HepG2 (cell line): ENCODE measurements around the gene ZNF771. TPM values are rescaled to one million over a fixed set of nuclear protein-coding genes. Genes with fewer than 3 reads are reported as not detected.

Experiments used
- E2F1 ChIP-seq: sonication (generic); formaldehyde crosslinking; IDR thresholded peaks from 2 replicates; pipeline ENCODE4 v1.5.0; 2020; ENCODE audit warnings: missing genetic modification reagents
- ELF3 ChIP-seq: IDR thresholded peaks from 2 replicates; pipeline ENCODE4 v1.6.1; 2016; ENCODE audit warnings: missing genetic modification reagents, missing compliant biosample characterization
- ETV6 ChIP-seq: sonication (generic); formaldehyde crosslinking; conservative IDR thresholded peaks from 2 replicates; pipeline ENCODE4 v1.4.0; 2020; ENCODE audit warnings: missing genetic modification reagents
- PHF5A ChIP-seq: IDR thresholded peaks from one replicate; pipeline ENCODE4 v1.6.1; 2018; ENCODE audit warnings: low read depth, missing genetic modification reagents; ENCODE audit not compliant: unreplicated experiment
- RERE ChIP-seq: IDR thresholded peaks from 2 replicates; pipeline ENCODE4 v1.6.1; 2016; ENCODE audit warnings: low read depth, missing genetic modification reagents, missing compliant biosample characterization
- SCMH1 ChIP-seq: sonication (generic); formaldehyde crosslinking; IDR thresholded peaks from 2 replicates; pipeline ENCODE4 v1.9.0; 2021; ENCODE audit warnings: missing genetic modification reagents, mild to moderate bottlenecking, borderline replicate concordance
- TBX2 ChIP-seq: sonication (generic); formaldehyde crosslinking; IDR thresholded peaks from 2 replicates; pipeline ENCODE4 v1.5.0; 2020; ENCODE audit warnings: missing genetic modification reagents, mild to moderate bottlenecking, borderline replicate concordance
- ZMYM3 ChIP-seq: sonication (generic); formaldehyde crosslinking; IDR thresholded peaks from 2 replicates; pipeline ENCODE4 v1.5.1; 2020; ENCODE audit warnings: mild to moderate bottlenecking, missing genetic modification reagents
- ZNF10 ChIP-seq: sonication (generic); formaldehyde crosslinking; IDR thresholded peaks from 2 replicates; pipeline ENCODE4 v1.4.0; 2020; ENCODE audit warnings: mild to moderate bottlenecking, low read depth, missing genetic modification reagents, borderline replicate concordance
- ZNF274 ChIP-seq: sonication (generic); formaldehyde crosslinking; IDR thresholded peaks from 2 replicates; pipeline ENCODE4 v1.5.1; 2020; ENCODE audit warnings: mild to moderate bottlenecking, missing genetic modification reagents
- ZNF563 ChIP-seq: sonication (generic); formaldehyde crosslinking; IDR thresholded peaks from 2 replicates; pipeline ENCODE4 v1.8.0; 2022; ENCODE audit warnings: mild to moderate bottlenecking, moderate library complexity, missing genetic modification reagents
- polyA plus RNA-seq, 8 experiments: library from polyadenylated mRNA; depleted of rRNA in 3 of 8; stranded (reverse) in 7 of 8; unstranded in 1 of 8; fragments of >200 nt; fragmentation: Illumina TruSeq in 4 of 8; extraction: Trizol in 4 of 8; gene quantifications; 2 replicates each; pipeline versions ENCODE4 v1.2.1 to v1.2.3, GENCODE V29; 2011 to 2016; ENCODE audit warnings: low read depth in 4 of 8, missing spikeins in 1 of 8, mixed read lengths in 1 of 8; ENCODE audit not compliant: insufficient read depth in 1 of 8
- total RNA-seq, 5 experiments: library from RNA; depleted of rRNA; stranded (reverse); fragments of >200 nt; fragmentation: Illumina TruSeq; extraction: Trizol; gene quantifications; 2 replicates each; pipeline ENCODE4 v1.2.3, GENCODE V29; 2016; ENCODE audit warnings: low read depth in 1 of 5
- TF ChIP-seq, protein P1 (sequence below): sonication (generic); formaldehyde crosslinking; IDR thresholded peaks from 2 replicates; pipeline ENCODE4 v1.4.0; 2020; ENCODE audit warnings: missing genetic modification reagents, borderline replicate concordance
- TF ChIP-seq, protein P2 (sequence below): sonication (generic); formaldehyde crosslinking; IDR thresholded peaks from 2 replicates; pipeline ENCODE4 v1.4.0; 2020; ENCODE audit warnings: mild to moderate bottlenecking, missing genetic modification reagents
- TF ChIP-seq, protein P3 (sequence below): sonication (generic); formaldehyde crosslinking; IDR thresholded peaks from 2 replicates; pipeline ENCODE4 v1.4.0; 2020; ENCODE audit warnings: low read depth, mild to moderate bottlenecking, missing genetic modification reagents

The ZNF771 gene
- total and polyA plus RNA-seq, 2 of the 13 experiments (the other 11 are each of a cell fraction or from before 2014, with no cell fraction given), result 5.0 to 11.8 TPM

GRCh38 chr16:30401768-30402425 is 5.5 kb upstream of the ZNF771 start (continued):
- TF ChIP-seq RERE (CRISPR knock-in tag) (0 out of 2 replicates have a peak, but pooled peaks have one; percentile 47), ZNF563 (CRISPR knock-in tag) (no peak), ZNF10 (no peak), TBX2 (peak; percentile 94), PHF5A (peak; percentile 51), SCMH1 (CRISPR knock-in tag) (no peak), ELF3 (peak; percentile 75), ETV6 (CRISPR knock-in tag) (no peak), ZNF274 (CRISPR knock-in tag) (peak; percentile 31; the same call in 1 of the 2 replicates), ZMYM3 (CRISPR knock-in tag) (peak; percentile 99), E2F1 (no peak)
- TF ChIP-seq, protein P1, sequence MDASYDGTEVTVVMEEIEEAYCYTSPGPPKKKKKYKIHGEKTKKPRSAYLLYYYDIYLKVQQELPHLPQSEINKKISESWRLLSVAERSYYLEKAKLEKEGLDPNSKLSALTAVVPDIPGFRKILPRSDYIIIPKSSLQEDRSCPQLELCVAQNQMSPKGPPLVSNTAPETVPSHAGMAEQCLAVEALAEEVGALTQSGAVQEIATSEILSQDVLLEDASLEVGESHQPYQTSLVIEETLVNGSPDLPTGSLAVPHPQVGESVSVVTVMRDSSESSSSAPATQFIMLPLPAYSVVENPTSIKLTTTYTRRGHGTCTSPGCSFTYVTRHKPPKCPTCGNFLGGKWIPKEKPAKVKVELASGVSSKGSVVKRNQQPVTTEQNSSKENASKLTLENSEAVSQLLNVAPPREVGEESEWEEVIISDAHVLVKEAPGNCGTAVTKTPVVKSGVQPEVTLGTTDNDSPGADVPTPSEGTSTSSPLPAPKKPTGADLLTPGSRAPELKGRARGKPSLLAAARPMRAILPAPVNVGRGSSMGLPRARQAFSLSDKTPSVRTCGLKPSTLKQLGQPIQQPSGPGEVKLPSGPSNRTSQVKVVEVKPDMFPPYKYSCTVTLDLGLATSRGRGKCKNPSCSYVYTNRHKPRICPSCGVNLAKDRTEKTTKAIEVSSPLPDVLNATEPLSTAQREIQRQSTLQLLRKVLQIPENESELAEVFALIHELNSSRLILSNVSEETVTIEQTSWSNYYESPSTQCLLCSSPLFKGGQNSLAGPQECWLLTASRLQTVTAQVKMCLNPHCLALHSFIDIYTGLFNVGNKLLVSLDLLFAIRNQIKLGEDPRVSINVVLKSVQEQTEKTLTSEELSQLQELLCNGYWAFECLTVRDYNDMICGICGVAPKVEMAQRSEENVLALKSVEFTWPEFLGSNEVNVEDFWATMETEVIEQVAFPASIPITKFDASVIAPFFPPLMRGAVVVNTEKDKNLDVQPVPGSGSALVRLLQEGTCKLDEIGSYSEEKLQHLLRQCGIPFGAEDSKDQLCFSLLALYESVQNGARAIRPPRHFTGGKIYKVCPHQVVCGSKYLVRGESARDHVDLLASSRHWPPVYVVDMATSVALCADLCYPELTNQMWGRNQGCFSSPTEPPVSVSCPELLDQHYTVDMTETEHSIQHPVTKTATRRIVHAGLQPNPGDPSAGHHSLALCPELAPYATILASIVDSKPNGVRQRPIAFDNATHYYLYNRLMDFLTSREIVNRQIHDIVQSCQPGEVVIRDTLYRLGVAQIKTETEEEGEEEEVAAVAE (CRISPR knock-in tag), result peak; percentile 88
- TF ChIP-seq, protein P2, sequence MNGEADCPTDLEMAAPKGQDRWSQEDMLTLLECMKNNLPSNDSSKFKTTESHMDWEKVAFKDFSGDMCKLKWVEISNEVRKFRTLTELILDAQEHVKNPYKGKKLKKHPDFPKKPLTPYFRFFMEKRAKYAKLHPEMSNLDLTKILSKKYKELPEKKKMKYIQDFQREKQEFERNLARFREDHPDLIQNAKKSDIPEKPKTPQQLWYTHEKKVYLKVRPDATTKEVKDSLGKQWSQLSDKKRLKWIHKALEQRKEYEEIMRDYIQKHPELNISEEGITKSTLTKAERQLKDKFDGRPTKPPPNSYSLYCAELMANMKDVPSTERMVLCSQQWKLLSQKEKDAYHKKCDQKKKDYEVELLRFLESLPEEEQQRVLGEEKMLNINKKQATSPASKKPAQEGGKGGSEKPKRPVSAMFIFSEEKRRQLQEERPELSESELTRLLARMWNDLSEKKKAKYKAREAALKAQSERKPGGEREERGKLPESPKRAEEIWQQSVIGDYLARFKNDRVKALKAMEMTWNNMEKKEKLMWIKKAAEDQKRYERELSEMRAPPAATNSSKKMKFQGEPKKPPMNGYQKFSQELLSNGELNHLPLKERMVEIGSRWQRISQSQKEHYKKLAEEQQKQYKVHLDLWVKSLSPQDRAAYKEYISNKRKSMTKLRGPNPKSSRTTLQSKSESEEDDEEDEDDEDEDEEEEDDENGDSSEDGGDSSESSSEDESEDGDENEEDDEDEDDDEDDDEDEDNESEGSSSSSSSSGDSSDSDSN (CRISPR knock-in tag), result peak; percentile 53; the same call in 1 of the 2 replicates
- TF ChIP-seq, protein P3, sequence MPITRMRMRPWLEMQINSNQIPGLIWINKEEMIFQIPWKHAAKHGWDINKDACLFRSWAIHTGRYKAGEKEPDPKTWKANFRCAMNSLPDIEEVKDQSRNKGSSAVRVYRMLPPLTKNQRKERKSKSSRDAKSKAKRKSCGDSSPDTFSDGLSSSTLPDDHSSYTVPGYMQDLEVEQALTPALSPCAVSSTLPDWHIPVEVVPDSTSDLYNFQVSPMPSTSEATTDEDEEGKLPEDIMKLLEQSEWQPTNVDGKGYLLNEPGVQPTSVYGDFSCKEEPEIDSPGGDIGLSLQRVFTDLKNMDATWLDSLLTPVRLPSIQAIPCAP, result no peak
